Activated CD8-positive, alpha-beta memory T cell treated with anti-CD3 and anti-CD28 coated beads, Interleukin-2, amount 50 U/mL, for 24 hours (primary cell): ENCODE measurements around the gene TMEM239.
"Not testable (repeated sequence)": the region's sequence is repeated elsewhere in the genome, so short reads cannot be mapped to it uniquely, and the experiment has no call there.

ENCODE experiments used
- DNase-seq: peaks from one replicate; pipeline ENCODE4 v3.0.0-alpha.2; 2020; ENCODE audit errors: extremely low read depth

TMEM239 gene

DNA sequence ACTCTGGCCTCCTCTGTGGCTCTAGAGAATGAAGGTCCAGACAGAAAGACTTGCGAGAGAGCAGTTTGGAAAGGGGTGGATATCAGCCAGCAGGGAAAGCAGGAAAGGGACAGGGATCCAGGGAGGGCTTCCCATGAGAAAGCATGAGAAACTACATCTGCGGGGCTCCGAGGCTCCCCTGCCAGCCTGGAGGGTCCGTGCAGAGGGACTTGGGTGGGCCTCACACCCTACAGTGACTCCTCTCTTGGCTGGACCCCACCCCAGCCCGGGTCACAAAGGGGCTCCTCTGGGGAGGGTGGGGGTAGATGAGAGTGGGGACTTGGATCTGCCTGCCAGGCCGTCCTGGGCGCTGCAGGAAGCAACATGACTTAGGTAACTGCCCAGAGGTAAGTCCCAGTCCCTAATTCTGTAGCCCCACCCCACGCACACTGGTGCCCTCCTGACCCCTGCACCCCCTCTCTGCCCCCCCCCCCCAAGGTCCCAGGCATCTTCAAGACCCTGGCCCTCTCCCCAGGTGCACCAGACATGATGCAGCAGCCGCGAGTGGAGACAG lies at the start of gene TMEM239:
Gene TMEM239 (plus strand): TSS at position 335 of the 553 bp plus-strand sequence. CDS start 191 bp downstream, at position 526.
- DNase-seq: no peak

DNA sequence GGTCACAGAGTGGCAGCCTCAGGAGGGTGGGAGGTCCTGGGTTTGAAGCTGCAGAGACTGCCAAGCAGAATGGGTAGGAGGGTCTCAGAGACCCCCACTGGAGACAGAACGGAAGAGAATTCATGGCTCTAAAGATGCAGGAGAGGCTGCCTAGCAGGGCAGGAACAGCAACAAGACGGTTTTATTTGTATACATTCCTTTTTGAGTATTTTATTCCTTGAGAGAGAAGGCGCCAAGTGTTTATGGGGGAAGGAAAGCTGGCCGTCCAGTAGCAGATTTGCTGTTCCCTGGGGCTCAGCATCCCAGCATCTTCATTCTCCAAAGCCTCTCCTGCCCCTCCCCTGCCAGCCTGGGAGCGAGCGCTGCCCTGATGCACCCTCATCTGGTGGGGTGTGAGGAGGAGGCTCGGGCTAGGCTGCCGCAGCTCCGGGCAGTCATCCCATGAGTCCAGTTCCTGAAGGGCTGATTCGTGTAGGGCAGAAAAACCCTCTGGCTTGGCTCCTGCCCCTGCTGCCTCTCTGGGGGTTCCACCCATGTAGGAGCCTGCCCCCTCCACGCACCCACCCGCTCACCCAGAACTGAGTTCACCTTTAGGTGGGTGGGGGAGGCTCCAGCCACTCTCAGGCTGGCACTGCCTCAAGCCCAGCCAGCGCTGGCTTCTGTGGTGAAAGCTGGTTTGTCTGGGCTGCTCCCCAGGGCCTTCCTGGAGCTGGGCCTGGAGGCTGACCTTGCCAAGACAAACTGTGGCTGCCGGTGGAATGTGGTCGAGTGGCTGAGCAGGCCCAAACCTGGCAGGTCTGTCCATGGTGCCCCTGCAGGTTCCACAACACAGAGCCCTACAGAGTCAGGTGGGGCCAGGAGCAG lies 48.2 kb upstream of the TMEM239 start:
- no peak for DNase-seq

DNA sequence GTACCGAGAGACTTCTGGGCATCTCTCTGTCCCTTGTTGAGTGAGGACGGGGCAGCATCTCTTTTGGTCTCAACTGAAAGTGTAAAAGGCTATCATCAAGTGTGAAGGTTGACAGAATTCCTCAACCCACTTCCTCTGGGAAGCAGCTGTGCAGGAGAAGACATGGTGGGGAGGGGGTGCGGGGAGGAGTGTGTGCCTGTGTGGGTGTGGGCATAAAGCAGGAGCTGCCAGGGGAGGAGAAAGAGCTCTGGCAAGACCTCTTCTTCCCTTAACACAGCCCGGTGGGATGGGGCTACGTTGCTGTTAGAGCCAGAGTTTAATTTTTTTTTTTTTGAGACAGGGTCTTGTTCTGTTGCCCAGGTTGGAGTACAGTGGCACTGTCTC lies 47.5 kb upstream of the TMEM239 start:
- no peak for DNase-seq

DNA sequence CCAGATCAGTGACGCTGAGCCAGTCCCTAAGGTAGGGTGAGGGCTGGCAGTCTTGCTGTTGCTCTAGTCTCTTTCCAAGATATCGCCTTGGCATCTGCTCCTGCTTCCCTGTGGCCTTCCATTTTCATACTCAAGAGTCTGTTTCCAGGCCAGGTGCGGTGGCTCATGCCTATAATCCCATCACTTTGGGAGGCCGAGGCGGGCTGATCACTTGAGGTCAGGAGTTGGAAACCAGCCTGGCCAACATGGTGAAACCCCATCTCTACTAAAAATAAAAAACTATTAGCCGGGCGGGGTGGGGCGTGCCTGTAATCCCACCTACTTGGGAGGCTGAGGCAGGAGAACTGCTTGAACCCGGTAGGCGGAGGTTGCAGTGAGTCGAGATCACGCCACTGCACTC lies 46.1 kb upstream of the TMEM239 start:
- not testable (repeated sequence) for DNase-seq

DNA sequence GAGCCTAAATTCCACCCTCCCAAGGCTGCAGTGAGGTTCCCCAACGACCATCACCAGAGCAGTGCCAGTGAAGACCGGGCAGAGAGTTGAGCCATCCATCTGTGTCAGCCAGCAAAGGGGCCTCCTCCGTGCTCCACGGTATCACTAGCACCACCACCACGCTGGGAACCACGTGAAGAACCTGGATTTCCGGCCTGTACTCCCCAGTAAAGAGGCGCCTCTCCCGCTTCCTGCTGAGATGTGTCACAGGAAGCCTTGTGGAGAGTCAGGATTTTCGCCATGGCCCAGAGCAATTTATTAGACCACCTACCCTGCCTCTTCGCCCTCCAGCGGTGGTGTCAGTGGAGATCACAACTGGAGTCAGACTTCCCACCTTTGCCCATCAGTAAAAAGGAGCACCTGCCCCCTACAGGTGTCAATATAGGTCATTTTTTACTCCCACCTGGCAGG lies 44.5 kb upstream of the TMEM239 start:
- no peak for DNase-seq

DNA sequence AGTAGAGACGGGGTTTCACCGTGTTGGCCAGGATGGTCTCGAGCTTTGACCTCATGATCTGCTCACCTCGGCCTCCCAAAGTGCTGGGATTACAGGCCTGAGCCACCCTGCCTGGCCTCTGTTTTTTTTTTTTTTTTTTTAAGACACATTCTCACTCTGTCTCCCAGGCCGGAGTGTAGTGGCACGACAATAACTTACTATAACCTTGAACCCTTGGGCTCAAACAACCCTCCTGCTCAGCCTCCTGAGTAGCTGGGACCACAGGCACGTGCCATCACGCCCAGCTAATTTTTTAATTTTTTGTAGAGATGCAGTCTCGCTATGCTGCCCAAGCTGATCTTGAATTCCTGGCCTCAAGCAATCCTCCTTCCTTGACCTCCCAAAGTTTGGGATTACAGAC lies 42.4 kb upstream of the TMEM239 start:
- DNase-seq: no peak

DNA sequence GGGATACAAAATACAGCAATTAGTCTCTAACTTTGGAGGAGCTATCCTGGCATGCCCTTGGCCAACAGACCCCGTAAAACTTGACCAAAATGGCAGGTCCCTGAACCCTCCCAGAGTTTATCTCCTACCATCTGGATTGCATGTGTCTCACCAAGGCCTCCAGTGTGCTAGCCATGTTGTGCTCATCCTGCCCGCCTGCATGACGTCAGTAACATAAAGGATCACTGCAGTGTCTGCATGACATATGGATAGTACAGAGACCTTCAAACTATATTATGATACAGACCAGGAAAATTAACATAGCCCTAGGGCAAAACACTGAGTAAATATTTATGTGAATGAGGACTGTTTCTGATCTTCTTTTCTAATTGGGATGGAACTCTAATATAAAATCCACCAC lies 41.0 kb upstream of the TMEM239 start:
- no peak for DNase-seq

DNA sequence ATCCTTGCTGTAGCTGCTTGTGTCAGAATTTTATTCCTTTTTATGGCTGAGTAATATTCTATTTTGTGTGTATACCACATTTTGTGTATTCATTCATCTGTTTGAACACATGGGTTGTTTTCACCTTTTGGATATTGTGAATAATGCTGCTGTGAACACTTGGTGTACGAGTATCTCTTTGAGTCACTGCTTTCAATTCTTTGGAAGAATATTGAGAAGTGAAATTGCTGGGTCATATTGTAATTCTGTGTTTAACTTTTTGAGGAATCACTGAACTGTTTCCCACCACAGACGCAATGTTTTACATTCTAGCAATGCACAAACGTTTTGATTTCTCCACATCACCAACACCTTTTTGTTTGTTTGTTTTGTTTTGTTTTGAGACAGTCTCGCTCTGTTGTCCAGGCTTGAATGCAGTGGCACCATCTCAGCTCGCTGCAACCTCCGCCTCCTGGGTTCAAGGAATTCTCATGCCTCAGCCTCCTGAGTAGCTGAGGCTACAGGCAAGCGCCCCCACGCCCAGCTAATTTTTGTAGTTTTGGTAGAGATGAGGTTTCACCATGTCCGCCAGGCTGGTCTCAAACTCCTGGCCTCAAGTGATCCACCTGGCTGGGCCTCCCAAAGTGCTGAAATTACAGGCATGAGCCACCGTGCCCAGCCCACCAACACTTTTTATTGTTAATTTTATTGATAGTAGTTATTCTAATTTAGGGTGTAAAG lies 37.4 kb upstream of the TMEM239 start:
- DNase-seq: no peak

DNA sequence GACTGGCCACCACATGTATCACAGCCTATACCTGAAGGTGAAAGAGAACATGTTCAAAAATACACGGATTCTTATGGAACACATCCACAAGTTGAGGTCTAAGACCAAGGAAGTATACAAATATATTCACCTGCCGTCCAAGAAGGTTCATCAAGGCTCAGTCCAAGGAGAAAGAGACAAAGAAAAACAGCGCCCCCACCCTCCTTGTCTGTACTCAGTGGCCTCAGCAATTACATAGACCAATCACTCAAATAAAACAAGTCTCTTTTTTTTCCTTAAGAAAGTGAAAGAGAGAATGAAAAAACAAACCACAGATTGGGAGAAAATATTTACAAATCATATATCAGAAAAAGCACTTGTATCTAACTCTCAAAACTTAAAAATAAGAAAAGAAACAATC lies 35.2 kb upstream of the TMEM239 start:
- no peak for DNase-seq

DNA sequence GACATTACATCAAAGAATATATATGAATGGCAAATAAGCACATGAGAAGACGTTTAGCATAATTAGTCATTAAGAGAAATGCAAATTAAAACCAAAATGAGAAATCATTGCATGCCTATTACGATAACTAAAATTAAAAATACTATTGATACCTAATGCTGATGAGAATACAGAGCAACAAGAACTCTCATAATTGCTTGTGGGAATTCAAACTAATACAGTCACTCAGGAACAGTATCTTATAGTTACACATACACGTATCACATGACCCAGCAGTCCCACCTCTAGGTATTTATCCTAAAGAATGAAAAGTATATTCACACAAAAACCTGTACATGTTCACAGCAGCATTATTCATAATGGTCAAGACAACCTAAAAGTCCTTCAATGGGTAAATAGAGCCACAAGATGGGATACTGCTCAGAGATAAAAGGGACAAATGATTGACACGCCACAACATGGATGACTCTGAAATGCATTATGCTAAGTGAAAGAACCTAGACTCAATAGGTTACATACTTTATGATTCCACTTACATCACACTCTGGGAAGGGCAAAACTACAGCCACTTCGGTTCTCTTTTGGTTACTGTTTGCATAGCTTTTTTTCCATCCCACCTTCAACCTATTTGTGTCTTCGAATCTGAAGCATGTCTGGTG lies 32.1 kb upstream of the TMEM239 start:
- no peak for DNase-seq

DNA sequence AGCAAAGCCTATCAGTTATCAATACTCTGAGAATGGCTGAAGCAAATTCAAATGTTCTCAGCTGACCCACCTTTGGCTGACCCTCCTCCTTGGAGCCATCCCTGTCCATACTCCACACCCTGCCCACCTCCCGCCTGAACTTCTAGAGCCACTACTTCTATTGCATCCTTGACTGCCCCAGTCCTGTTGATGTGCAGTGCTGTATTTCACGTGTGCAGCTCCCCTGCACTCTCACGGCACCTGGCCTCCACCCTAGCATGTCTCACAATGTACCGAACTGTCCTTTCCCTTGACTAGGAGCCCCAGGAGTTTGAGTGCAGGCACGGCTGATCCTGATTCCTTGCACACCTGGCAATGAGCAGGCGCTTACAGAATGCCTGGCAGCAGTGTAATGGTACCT lies 22.7 kb upstream of the TMEM239 start:
- DNase-seq: no peak

DNA sequence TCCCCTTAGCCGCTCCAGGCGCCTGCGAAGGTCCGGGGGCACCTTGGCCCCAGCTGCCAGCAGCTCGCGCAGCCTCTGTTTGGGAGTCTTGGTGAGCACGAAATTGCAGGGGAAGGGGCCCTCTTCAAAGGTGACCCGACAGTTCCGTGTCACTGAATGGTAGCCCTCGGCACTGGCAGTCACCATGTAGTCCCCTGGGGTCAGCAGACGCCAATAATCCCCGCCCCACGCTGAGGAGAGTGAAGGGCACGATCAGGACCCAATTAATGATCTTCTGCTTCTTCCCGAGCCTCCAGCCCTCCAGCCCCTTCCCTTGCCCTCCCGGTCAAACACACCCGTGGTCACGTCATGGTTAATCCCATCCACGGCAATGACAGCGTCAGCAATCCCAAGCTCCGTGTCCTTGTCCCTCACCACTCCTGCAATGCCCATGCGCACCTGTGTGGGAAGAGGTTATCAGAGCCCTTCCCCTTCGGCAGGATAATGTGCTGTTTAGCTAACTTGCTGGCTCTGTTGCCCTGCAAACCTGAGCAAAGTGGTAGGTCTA lies 21.9 kb upstream of the TMEM239 start:
- DNase-seq: no peak

DNA sequence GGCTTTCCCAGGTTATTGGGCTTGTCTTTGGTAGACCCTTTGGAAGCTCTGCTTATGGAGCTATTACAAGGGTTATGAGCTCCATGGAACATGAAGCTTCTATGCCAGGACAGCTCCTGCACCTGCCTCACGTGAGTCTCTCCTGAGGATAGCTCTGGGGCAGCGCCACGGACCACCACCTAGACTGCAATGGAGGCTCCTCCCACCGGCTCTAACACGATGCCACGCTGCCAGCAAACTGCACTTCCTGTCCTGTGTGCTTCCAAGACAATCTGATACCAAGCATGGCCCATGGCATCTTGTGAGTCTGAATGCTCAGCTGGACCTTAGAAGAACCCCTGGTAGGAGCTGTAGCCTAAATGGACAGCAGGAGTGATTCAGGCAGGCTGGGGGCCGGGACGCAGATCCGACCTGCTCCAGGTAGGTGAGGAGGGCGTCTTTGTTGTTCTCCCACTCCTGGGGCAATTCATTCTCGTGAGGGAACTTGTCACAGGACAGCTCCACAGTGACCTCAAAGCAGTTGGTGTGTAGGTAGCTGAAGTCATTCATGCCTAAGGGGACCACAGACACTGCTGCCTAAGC lies 21.2 kb upstream of the TMEM239 start:
- no peak for DNase-seq

DNA sequence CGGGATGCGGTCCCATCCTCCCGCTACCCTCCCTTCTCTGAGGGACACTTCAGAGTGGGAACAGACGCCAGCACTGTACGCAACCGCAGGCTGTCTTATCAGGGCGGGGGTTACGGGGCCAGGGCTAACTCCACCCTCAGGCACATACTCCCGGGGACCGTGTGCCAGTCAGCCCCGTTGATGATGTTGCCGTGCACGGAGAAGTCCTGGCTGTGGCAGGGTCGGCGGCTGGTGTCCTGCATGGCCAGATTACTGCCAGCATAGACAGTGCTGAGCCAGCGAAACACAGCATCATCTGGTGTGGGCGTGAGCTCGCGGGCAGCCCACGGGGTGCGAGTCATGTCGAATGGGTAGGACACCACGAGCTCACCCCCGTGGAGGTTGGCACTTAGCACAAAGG lies 20.7 kb upstream of the TMEM239 start:
- no peak for DNase-seq

DNA sequence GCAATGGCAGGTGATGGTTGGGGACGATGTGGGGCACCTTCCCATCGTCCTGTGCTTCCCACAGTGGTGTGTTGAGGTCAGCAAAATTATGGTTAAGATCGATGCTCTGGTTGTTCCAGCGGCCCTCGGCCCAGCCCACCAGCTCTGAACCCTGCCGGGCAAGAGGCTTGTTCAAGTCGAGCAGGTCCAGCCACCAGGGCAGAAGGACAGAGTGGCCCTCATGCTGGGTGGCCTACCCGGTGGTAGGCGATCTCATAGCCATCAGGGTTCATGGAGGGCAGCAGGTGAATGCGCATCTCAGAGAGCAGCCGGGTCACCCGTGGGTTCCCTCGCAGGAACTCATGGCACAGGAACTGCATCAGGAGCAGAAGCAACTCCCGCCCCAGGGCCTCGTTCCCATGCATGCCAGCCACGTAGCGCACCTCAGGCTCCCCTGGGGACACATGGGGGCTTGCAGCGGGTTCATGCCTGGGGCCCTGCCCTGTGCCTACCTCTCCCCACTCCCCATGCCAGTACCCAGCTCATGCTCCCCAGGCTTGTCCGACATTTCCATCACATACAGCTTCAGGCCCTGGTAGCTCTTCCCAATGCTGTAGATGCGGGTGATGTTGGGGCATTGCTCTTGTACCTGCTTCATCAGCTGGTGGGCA lies 20.0 kb upstream of the TMEM239 start:
- DNase-seq: no peak

DNA sequence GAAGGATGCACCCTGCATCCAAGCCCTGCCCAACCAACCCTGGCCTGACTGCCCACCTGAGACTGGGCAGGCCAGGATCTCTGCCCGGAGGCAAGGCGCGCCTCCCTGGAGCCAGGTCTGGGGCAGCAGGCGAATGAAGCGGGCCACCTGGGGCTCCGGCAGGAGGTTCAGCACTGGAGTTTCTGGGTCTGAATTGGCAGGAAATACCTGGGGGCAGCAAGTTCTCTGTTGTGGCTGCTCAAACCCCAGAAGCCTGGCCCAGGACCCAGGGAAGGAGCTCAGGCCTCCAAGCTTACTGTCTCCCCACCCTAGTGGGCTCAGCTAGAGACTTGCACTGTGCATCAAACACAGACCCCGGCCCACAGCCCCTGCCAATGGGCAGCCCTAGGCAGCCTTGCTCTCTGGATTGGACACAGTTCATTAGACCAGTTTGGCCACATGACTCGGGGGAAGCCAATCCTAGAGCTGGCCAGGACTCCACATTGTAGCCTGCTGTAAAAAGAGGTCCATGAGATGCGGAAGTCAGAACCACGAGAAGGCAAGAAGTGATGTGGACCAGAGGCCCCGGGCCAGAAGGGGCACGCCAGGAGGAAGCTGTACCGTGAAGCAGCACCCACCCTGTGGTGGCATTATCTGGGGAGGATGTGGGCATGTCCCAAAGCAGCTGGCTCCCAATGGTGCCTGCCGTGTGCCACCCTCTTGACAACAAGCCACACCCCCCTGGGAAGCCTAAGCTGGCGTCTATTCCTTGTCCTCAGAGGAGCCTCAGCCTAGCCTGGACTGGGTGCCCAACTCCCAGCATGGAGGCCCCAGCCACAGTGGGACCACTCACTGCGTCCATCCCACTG lies 18.8 kb upstream of the TMEM239 start:
- DNase-seq: no peak

DNA sequence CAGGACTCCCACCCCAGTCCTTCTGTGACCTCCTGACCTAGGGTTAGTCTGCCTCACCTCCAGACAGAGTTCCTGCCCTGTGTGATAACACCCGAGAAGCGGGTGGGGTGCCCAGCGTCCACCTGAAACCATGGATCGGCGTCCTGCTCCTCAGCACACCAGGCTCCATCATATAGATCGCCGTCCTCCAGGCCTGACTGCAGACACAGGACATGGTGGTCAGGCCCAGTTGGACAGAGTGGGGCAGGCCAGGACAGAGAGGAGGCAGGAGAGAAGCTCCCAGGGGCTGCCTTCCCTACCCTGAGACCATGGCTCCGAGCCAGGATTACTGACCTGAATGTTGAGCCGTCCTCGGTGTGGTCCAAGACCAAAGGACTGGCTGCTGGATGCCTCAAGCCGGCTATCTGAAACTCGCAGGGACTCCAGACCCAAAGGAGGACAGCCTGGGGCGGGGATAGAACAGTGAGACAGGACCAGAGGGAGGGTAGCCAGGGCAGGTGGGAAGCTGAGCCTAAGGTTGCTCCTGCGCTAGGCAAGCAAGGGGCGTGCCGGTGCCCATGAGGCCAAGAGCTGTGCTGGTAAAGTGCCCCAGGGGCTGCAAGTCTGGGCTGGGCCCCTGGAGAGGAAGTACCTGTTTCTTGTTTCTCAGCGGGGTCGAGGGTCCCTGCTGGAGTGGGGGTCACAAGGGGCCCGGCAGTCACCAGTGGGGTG lies 17.9 kb upstream of the TMEM239 start:
- no peak for DNase-seq

DNA sequence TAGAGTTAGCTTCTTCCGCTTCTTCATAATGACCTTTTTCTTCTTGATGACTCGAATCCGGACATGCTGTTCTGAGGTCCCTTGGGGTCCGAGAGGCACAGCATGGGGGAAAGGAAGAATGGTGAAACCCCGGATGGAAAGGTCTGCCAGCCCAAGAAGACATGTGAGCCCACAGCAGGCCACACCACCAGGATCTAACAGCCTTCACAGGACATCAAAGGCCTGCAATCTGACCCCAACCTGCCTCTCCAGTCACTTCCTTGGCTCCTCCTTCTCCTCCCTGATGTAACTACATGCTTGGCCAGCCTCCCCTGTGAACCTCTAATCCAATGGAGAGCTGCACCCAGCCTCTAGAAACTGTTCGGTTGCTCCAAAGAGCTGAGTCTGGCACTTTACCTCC lies 17.4 kb upstream of the TMEM239 start:
- DNase-seq: no peak

DNA sequence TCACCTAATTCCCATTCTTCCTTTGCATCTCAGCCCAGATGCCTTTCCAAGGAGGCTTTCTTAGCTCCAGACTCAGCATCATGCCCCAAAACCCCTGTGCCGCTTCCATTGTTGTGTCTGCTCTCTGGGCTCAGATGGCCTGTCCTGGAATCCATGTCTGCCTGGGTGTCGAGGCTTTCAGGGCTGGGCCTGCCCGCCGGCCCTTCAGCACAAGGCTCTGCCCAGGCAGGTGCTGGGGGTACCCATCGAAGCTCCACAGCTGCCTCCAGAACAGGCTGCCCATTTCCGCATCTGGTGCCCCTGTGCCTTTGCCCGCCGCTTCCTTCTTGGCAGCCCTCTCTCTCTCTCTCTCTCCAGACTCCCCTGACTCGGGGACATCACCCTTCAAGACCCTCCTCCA lies 16.9 kb upstream of the TMEM239 start:
- DNase-seq: no peak
